HepG2 (cell line): ENCODE measurements around the gene ITPRIP. TPM values are rescaled to one million over a fixed set of nuclear protein-coding genes. Genes with fewer than 3 reads are reported as not detected.

Experiments
- ATAC-seq: fragments of 200-7000 bp; cut with Tn5 transposase; 3 replicates; pipeline ENCODE4 v1.9.1; 2020; ENCODE audit warnings: mild to moderate bottlenecking, moderate library complexity
- BruUV-seq: library from RNA; stranded (reverse); fragments of 400-500 nt; replicated peaks from 2 replicates; lab custom pipeline; 2021; lab: Mats Ljungman, UMichigan
- CTCF ChIA-PET: fragments of 300-600 bp; formaldehyde crosslinking; extraction: SDS; loops from one replicate; lab custom pipeline; 2021; ENCODE audit warnings: low total read pairs, inconsistent platforms, low intra/inter-chr PET ratio; lab: Yijun Ruan, JAX
- POLR2A ChIA-PET: fragments of 350-600 bp; sonication (Branson Sonifier 250); formaldehyde crosslinking; loops from one replicate; lab custom pipeline; 2020; ENCODE audit warnings: antibody characterized with exemption, inconsistent platforms; lab: Yijun Ruan, JAX
- DNase-seq: peaks from one replicate; pipeline ENCODE4 v3.0.0-alpha.2; 2015; ENCODE audit warnings: low spot score
- FAIRE-seq: peaks from 3 replicates; lab custom pipeline; 2011; peaks lifted over from hg19 to GRCh38; lab: Jason Lieb, UNC
- H2AFZ ChIP-seq: one replicate; pipeline ENCODE4 v1.6.1; 2011; ENCODE audit warnings: low read length, inconsistent platforms
- H3K27ac ChIP-seq: fragments of 300-600 bp; 3 replicates; pipeline ENCODE4 v1.8.0; 2011; ENCODE audit warnings: mixed run types, mild to moderate bottlenecking, mixed read lengths, low read length, inconsistent platforms; ENCODE audit not compliant: insufficient read depth; ENCODE audit errors: extremely low read length
- H3K27me3 ChIP-seq, 2 experiments: fragments of 200-600 bp in 1 of 2; 2 replicates in 1 of 2; 3 replicates in 1 of 2; pipeline versions ENCODE4 v1.6.0 to v1.8.0; 2011; ENCODE audit warnings: low read length in 2 of 2, mild to moderate bottlenecking in 2 of 2, moderate library complexity in 2 of 2, inconsistent platforms in 1 of 2; ENCODE audit not compliant: insufficient read depth in 2 of 2, control insufficient read depth in 1 of 2
- H3K36me3 ChIP-seq, 2 experiments: fragments of 200-600 bp in 1 of 2; replicated peaks in 1 of 2; 2 replicates in 1 of 2; 3 replicates in 1 of 2; pipeline versions ENCODE4 v1.5.1 to v1.8.0; 2011; ENCODE audit warnings: low read length in 2 of 2, inconsistent platforms in 1 of 2; ENCODE audit not compliant: insufficient read depth in 2 of 2, control insufficient read depth in 1 of 2
- H3K4me1 ChIP-seq: 2 replicates; pipeline ENCODE4 v1.5.1; 2012; ENCODE audit warnings: low read length, inconsistent platforms; ENCODE audit not compliant: insufficient read depth
- H3K4me2 ChIP-seq: 2 replicates; pipeline ENCODE4 v1.6.0; 2011; ENCODE audit warnings: low read depth, low read length, inconsistent platforms
- H3K4me3 ChIP-seq, 3 experiments: fragments of 200-600 bp in 1 of 3; sonication (generic), shearing (Covaris generic) in 1 of 3; replicated peaks in 1 of 3; 2 replicates each; pipeline ENCODE4 v1.5.1; 2011 to 2016; ENCODE audit warnings: low read length in 3 of 3, inconsistent platforms in 2 of 3, low read depth in 2 of 3, mild to moderate bottlenecking in 2 of 3, control low read depth in 1 of 3, mixed read lengths in 1 of 3; ENCODE audit not compliant: insufficient read depth in 1 of 3
- H3K79me2 ChIP-seq: one replicate; pipeline ENCODE4 v1.6.1; 2011; ENCODE audit warnings: low read length, inconsistent platforms; ENCODE audit not compliant: insufficient read depth
- H3K9ac ChIP-seq: 2 replicates; pipeline ENCODE4 v1.6.0; 2011; ENCODE audit warnings: mild to moderate bottlenecking, low read depth, low read length, inconsistent platforms; ENCODE audit not compliant: insufficient read depth
- H3K9me3 ChIP-seq: 2 replicates; pipeline ENCODE4 v1.5.1; 2012; ENCODE audit warnings: mild to moderate bottlenecking, low read length
- H4K20me1 ChIP-seq: 2 replicates; pipeline ENCODE4 v1.6.0; 2011; ENCODE audit warnings: inconsistent platforms, mild to moderate bottlenecking, low read length, moderate library complexity; ENCODE audit not compliant: insufficient read depth
- ARID3A ChIP-seq: IDR thresholded peaks from 2 replicates; pipeline ENCODE4 v1.6.1; 2012; ENCODE audit warnings: low read depth, low read length, improper control_type of control experiment
- FUBP1 ChIP-seq: sonication (generic); formaldehyde crosslinking; IDR thresholded peaks from 2 replicates; pipeline ENCODE4 v1.5.1; 2020; ENCODE audit warnings: missing genetic modification reagents, mild to moderate bottlenecking, borderline replicate concordance
- HNF4G ChIP-seq, 2 experiments: sonication (generic) in 1 of 2; formaldehyde crosslinking in 1 of 2; IDR thresholded peaks; 2 replicates each; pipeline versions ENCODE4 v1.4.0 to v1.6.1; 2011 to 2020; ENCODE audit warnings: borderline replicate concordance in 2 of 2, low read depth in 2 of 2, mild to moderate bottlenecking in 2 of 2, low read length in 1 of 2, missing genetic modification reagents in 1 of 2, moderate library complexity in 1 of 2
- HOXA5 ChIP-seq: sonication (generic); formaldehyde crosslinking; IDR thresholded peaks from 2 replicates; pipeline ENCODE4 v1.4.0; 2020; ENCODE audit warnings: missing genetic modification reagents
- RBFOX2 ChIP-seq: fragments of 200-400 bp; formaldehyde crosslinking; IDR thresholded peaks from 2 replicates; pipeline ENCODE4 v1.6.1; 2017; ENCODE audit warnings: low read depth, mild to moderate bottlenecking, low read length
- SALL1 ChIP-seq: sonication (generic); formaldehyde crosslinking; IDR thresholded peaks from 2 replicates; pipeline ENCODE4 v1.8.0; 2022; ENCODE audit warnings: mild to moderate bottlenecking, missing genetic modification reagents
- SOX6 ChIP-seq, 2 experiments: fragments of 450-650 bp in 1 of 2; sonication (generic) in 1 of 2; formaldehyde crosslinking in 1 of 2; IDR thresholded peaks; 2 replicates each; pipeline versions ENCODE4 v1.4.0 to v1.6.1; 2017 to 2020; ENCODE audit warnings: antibody characterized with exemption in 1 of 2, mild to moderate bottlenecking in 1 of 2, missing genetic modification reagents in 1 of 2
- SP5 ChIP-seq: IDR thresholded peaks from 2 replicates; pipeline ENCODE4 v1.6.1; 2016; ENCODE audit warnings: low read depth, borderline replicate concordance
- ZBTB46 ChIP-seq: sonication (generic); formaldehyde crosslinking; IDR thresholded peaks from 2 replicates; pipeline ENCODE4 v1.4.0; 2020; ENCODE audit warnings: mild to moderate bottlenecking, missing genetic modification reagents, borderline replicate concordance
- ZNF205 ChIP-seq: IDR thresholded peaks from 2 replicates; pipeline ENCODE4 v1.6.1; 2018; ENCODE audit warnings: missing biosample characterization, missing genetic modification reagents
- WGBS: methylation state at CpG from one replicate; pipeline ENCODE4 v1.1.6; 2017; ENCODE audit warnings: low lambda C conversion rate; 5-methylcytosine and 5-hydroxymethylcytosine counted together
- in situ Hi-C: cut with HindIII; loops from 2 replicates; pipeline ENCODE4 v1.10.0; 2017; ENCODE audit warnings: low pct_unique_long_range_greater_than_20kb; ENCODE audit not compliant: extremely low pct_ligation_motif_present
- intact Hi-C: fragments of 100-400 bp; cut with micrococcal nuclease; formaldehyde crosslinking; loops from one replicate; pipeline ENCODE4 v1.10.0; 2022; ENCODE audit not compliant: unreplicated experiment
- polyA plus RNA-seq, 8 experiments: library from polyadenylated mRNA; depleted of rRNA in 3 of 8; stranded (reverse) in 7 of 8; unstranded in 1 of 8; fragments of >200 nt; fragmentation: Illumina TruSeq in 4 of 8; extraction: Trizol in 4 of 8; gene quantifications; 2 replicates each; pipeline versions ENCODE4 v1.2.1 to v1.2.3, GENCODE V29; 2011 to 2016; ENCODE audit warnings: low read depth in 4 of 8, missing spikeins in 1 of 8, mixed read lengths in 1 of 8; ENCODE audit not compliant: insufficient read depth in 1 of 8
- total RNA-seq, 5 experiments: library from RNA; depleted of rRNA; stranded (reverse); fragments of >200 nt; fragmentation: Illumina TruSeq; extraction: Trizol; gene quantifications; 2 replicates each; pipeline ENCODE4 v1.2.3, GENCODE V29; 2016; ENCODE audit warnings: low read depth in 1 of 5

Gene ITPRIP
- total and polyA plus RNA-seq, 2 of the 13 experiments (the other 11 are each of a cell fraction or from before 2014, with no cell fraction given), result 1.00 to 2.8 TPM

GRCh38 chr10:104264783-104265182 is 73.5 kb downstream of the ITPRIP start (continued):
- TF ChIP-seq ARID3A (0 out of 2 replicates have a peak, but pooled peaks have one; percentile 37), HNF4G (IDR thresholded peaks at IDR 0.05; ENCODE audit: borderline replicate concordance, low read depth, low read length) (peak; percentile 43; the same call in 1 of the 2 replicates), HNF4G (CRISPR knock-in tag; IDR thresholded peaks at IDR 0.05; ENCODE audit: borderline replicate concordance, low read depth) (no peak)

- Histone ChIP-seq H3K36me3 (peaks cover 11 to 89% of the 10 kb centered on the region in 2 experiments), H2AFZ (no peak overlapping the region), H3K4me1 (peaks cover 86% of the 10 kb centered on the region), H3K4me3 (no peak overlapping the region), H3K27me3 (no peaks in the 10 kb centered on the region), H3K9me3 (no peaks in the 10 kb centered on the region), H3K27ac (no peak overlapping the region), H3K79me2 (peaks cover 41% of the 10 kb centered on the region), H3K9ac (no peak overlapping the region), H3K4me2 (no peak overlapping the region), H4K20me1 (peaks cover 11% of the 10 kb centered on the region)
- TF ChIP-seq ZNF205 (CRISPR knock-in tag) (no peak), RBFOX2 (peak; percentile 39; the same call in 1 of the 2 replicates)
- ATAC-seq (no peak), DNase-seq (no peak), FAIRE-seq (no peak)
- WGBS, result 95% methylated on average over 3 of the region's 5 CpGs
- intact Hi-C loops, result no loop called here
- in situ Hi-C loops, result no loop called here
- BruUV-seq, result no TSS peak
- ChIA-PET POLR2A (interaction anchor here (2.0 to 2.6 kb wide), 2 partner anchors 8 to 13 kb away, joined by 5 to 12 read pairs; partner anchors contain the start of gene GSTO1), CTCF (no interaction called here)
These were observed 76.2 kb downstream of the ITPRIP start for GRCh38 chr10:104262055-104262454.

GRCh38 chr10:104260775-104261115 is 77.5 kb downstream of the ITPRIP start:
- FAIRE-seq, result no peak
- no peak for ATAC-seq
- Histone ChIP-seq H3K4me2 (no peak overlapping the region), H3K36me3 (peaks cover 9 to 77% of the 10 kb centered on the region in 2 experiments), H3K9ac (no peak overlapping the region), H2AFZ (no peak overlapping the region), H3K4me1 (peaks cover 99% of the 10 kb centered on the region), H3K27me3 (no peaks in the 10 kb centered on the region; a peak in 1 of 5 replicates), H3K9me3 (no peaks in the 10 kb centered on the region), H4K20me1 (peaks cover 11% of the 10 kb centered on the region), H3K27ac (no peak overlapping the region), H3K4me3 (no peak overlapping the region), H3K79me2 (peaks cover 54% of the 10 kb centered on the region)
- WGBS, result 92% methylated on average over 3 of the region's 3 CpGs
- intact Hi-C loops, result no loop called here
- POLR2A ChIA-PET, result no interaction called here
- DNase-seq, result no peak
- no TSS peak for BruUV-seq
- in situ Hi-C loops, result no loop called here
- CTCF ChIA-PET, result no interaction called here
- TF ChIP-seq SOX6 (IDR thresholded peaks at IDR 0.05) (no peak), SOX6 (CRISPR knock-in tag; IDR thresholded peaks at IDR 0.05) (no peak), HOXA5 (CRISPR knock-in tag) (no peak), FUBP1 (no peak), SALL1 (no peak), ZBTB46 (CRISPR knock-in tag) (no peak), SP5 (no peak)
